22Rv1 (cell line): ENCODE results near the gene RERE.

ENCODE experiments used
- H3K27ac ChIP-seq: fragments of 450-650 bp; 2 replicates; pipeline ENCODE4 v1.5.1; 2017
- ZFX ChIP-seq: fragments of 450-650 bp; IDR thresholded peaks from 2 replicates; pipeline ENCODE4 v1.6.1; 2017; ENCODE audit warnings: antibody characterized with exemption, borderline replicate concordance
- TF ChIP-seq, protein P1 (sequence below): fragments of 450-650 bp; IDR thresholded peaks from 2 replicates; pipeline ENCODE4 v1.5.1; 2017; ENCODE audit warnings: mild to moderate bottlenecking

Gene RERE

DNA sequence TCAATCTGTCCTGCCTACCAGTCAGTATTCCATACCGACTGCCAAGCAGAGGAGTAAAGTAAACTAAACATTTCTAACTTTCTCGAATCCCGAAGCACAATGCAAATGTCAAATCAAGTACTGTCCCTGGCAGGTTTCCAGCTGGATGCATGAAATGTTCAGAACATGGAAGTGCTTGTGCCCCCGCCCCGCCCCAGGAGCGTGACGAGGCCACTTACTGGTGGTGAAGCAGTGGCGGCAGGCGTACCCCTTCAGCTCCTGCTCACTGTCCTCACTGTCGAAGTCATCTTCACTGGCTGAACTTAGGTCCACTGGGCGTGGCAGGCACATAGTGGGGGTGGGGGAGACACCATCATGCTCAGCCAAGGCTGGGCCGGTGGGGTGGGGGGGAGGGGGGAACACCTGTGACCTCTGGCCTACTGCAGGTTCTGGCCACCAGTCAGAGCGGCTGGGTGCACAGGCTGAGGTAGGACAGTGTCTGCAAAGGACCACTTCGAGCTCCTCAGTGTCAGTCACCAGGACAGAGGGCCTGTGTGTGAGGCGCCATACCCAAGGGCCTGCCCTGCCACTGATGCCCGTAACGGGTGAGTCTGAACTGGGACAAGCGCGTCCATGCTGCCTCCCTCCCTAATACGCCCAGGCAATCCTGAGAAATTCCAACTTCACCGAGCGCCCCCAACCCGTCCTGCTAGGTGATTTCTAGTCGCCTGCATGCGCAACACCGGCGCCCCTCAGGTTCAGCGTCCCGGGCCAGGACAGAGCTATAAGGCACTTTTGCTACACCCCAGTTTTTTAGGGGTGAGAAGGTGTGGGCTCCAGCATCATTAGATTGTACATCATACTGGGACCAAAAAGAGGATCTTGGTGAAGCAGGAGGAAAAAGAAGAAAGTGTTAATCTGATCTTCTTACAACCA is 452.7 kb downstream of the RERE start:
- H3K27ac ChIP-seq = no peak overlapping the region
- no peak for TF ChIP-seq ZFX
- TF ChIP-seq, protein P1, sequence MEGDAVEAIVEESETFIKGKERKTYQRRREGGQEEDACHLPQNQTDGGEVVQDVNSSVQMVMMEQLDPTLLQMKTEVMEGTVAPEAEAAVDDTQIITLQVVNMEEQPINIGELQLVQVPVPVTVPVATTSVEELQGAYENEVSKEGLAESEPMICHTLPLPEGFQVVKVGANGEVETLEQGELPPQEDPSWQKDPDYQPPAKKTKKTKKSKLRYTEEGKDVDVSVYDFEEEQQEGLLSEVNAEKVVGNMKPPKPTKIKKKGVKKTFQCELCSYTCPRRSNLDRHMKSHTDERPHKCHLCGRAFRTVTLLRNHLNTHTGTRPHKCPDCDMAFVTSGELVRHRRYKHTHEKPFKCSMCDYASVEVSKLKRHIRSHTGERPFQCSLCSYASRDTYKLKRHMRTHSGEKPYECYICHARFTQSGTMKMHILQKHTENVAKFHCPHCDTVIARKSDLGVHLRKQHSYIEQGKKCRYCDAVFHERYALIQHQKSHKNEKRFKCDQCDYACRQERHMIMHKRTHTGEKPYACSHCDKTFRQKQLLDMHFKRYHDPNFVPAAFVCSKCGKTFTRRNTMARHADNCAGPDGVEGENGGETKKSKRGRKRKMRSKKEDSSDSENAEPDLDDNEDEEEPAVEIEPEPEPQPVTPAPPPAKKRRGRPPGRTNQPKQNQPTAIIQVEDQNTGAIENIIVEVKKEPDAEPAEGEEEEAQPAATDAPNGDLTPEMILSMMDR = no peak

DNA sequence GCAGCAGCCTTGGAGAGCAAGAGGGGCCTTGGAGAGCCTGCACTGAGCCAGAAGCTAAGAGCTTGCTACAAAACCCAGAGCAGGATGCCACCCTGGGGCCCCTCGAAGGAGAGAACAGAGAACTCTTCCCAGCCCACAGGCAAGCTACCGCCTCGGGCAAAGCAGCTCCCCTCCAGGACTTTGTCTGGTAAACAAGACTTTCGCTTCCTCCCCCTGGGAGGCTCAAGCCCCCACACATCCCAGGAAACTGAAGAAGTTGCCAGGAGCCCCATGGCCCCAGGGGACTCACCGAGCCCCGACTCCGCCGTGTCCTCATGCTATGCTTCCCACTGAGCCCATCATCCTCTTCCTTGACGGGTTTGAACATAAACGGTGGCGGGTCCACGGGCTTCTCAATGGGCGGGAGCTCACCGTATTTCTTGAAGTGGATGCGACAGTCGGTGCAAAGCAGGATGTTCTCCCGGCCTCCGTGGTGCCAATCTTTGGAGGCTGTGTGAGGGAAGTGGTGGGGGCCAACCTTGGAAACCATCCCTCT is 453.6 kb downstream of the RERE start:
- no peak for TF ChIP-seq ZFX
- TF ChIP-seq, protein P1 = no peak
- no peak overlapping the region for H3K27ac ChIP-seq

DNA sequence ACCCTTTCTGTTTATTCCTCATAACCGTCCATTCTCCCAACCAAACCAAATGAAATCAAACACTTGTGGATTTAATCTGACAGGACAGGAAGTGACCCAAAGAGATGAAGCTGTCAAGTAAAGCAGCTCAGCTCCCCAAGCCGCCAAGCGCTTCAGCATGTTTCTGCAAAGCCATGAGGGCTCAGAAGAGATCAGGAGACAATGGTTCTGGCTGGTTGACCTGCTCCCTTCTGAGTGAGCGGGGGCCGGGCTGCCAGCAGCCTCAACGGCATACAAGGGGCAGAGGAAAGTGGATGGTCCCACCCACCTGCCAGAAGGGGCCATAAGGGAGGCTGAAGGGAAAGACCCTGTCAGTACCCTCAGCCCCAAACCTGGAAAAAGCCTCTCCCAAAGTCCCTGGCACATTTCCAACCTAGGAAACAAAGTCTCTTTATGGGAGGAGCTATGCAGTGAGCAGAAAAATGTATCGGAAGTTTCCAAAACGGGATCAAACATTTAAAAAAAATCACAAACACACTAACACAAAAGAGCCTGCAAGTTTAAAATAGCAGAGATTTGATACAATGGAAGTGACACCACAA is 454.2 kb downstream of the RERE start:
- H3K27ac ChIP-seq = no peak overlapping the region
- TF ChIP-seq, protein P1 = no peak
- TF ChIP-seq ZFX = no peak

DNA sequence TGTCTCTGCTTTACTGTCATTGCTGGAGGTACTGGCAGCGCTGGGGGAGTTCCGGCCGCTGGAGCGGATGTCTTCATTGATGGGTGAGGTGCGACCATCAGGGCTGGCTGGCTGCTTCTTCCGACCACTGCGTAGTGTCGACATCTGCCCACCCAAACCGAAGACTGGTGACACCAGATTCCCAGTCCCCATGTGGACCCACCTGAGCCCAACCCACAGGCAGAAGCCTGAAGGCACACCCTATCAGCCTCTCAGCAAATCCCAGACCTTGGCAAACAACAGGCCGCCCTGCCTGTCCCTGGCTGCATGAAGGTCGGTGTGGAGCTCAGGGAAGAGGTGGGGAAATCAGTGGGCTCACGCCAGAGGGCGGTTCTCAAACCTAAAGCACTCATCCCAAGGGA is 454.7 kb downstream of the RERE start:
- H3K27ac ChIP-seq = no peak overlapping the region
- TF ChIP-seq, protein P1 = no peak
- no peak for TF ChIP-seq ZFX

DNA sequence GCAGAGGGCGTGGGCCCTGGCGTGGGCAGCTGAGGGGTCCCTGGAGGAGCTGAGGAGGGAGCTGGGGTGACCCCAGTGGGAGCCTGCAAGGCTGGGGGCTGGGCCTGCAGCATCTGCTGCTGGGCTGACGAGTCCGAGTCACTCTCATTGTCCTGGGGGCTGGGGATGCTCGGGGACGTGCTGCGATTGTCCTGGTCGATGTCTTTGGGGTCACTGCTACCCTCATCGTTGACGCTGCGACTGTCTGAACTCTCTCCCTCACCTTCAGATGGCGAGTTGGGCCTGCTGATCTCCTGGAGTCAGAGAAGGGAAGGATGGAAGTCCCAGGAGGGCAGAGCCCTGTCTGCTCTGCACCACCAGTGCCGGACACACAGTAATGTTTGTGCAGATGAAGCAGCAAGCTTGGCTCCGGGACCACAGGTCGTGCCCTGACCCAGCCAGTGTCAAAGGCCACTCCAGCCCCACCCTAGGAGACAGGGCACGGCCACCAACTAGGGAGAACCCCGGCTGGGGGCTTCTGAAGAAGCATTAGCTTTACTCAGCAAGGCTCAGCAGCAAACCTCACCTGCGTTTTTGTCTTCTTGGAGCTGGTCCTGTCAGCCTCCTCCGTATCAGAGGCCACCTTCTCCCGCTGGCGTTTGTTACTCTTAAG is 456.1 kb downstream of the RERE start:
- TF ChIP-seq, protein P1 = no peak
- TF ChIP-seq ZFX = no peak
- H3K27ac ChIP-seq = no peak overlapping the region

DNA sequence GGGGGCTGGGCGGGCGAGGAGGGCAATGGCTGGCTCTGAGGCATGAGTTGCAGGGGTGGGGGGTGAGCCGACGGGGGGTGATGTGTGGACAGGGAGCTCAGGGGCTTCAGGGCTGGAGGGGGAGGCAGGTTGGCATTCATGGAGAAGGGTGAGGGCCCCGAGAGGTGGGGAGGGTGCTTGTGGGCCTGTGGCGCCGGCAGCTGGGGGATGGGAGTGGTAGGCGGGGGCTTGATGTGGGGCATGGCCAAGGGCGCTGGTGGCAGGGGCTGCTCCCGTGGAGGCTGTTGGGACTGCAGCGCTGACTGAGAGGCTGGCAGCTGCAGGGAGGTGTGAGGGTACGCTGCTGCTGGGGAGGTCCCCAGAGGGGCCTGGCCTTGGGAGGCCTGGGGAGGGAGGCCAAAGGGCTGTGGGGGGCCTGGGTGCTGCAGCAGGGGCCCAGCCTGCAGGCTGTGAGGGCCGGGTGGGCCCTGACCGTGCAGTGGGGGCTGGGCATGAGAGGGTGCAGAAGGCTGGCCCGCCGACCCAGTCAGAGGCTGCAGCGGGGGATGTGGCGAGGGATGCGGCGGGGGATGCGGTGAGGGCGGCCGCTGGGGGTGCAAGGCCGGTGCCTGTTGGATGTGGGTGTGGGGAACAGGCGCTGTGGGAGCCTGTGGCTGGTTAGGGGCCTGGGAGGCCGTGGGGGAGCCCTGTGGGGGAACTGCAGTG is 456.8 kb downstream of the RERE start:
- TF ChIP-seq, protein P1 = no peak
- no peak for TF ChIP-seq ZFX
- H3K27ac ChIP-seq = no peak overlapping the region
